Peyer's patch (tissue), 4 donors: Measurements from ENCODE around the gene MTLN.

ENCODE experiments used
- CTCF ChIP-seq, 6 experiments: fragments of 450-650 bp in 4 of 6; fragments of 200-600 bp in 2 of 6; sonication (generic) in 1 of 6; IDR thresholded peaks; one replicate each; pipeline ENCODE4 v1.5.1; 2017 to 2019; ENCODE audit warnings: antibody characterized with exemption in 6 of 6, mild to moderate bottlenecking in 3 of 6, moderate library complexity in 1 of 6
- POLR2A ChIP-seq, 2 donors: fragments of 450-650 bp; IDR thresholded peaks; one replicate each; pipeline ENCODE4 v1.5.1; 2017; ENCODE audit warnings: antibody characterized with exemption in 2 of 2, mild to moderate bottlenecking in 2 of 2, moderate library complexity in 2 of 2

GRCh38 chr2:110219496-110220189 is 7.3 kb upstream of the MTLN start:
- TF ChIP-seq CTCF (IDR thresholded peaks at IDR 0.05) (no peak), POLR2A (IDR thresholded peaks at IDR 0.05) (no peak)
